ENCODE measurements around the gene GLIS2.

- TF ChIP-seq ESRRA (IDR thresholded peaks at IDR 0.05; ENCODE audit: borderline replicate concordance, low read length): no peak
- no peak for TF ChIP-seq EHMT2 (IDR thresholded peaks at IDR 0.05; ENCODE audit: low read depth)
- TF ChIP-seq MAFK (IDR thresholded peaks at IDR 0.05; ENCODE audit: partially characterized antibody): no peak
- TF ChIP-seq RCOR1 (IDR thresholded peaks at IDR 0.05; ENCODE audit: low read depth, low read length): no peak
- no peak for TF ChIP-seq RAD21 (conservative IDR thresholded peaks at IDR 0.05 in 1 of 2, IDR thresholded peaks at IDR 0.05 in 1 of 2)
Measured at GRCh38 chr16:4332083-4332482, 16.2 kb downstream of the GLIS2 start.

Data from A549 (cell line).